NT2/D1 (cell line): ENCODE measurements around the gene TAS2R30.
"Not testable (repeated sequence)": the region's sequence is repeated elsewhere in the genome, so short reads cannot be mapped to it uniquely, and the experiment has no call there.

Experiments used
- DNase-seq: peaks from one replicate; pipeline ENCODE4 v3.0.0-alpha.2; 2011; ENCODE audit warnings: low read depth, low spot score
- H3K27me3 ChIP-seq: 2 replicates; pipeline ENCODE4 v1.6.0; 2011; ENCODE audit warnings: mild to moderate bottlenecking; ENCODE audit not compliant: insufficient read length, insufficient read depth
- H3K36me3 ChIP-seq: 2 replicates; pipeline ENCODE4 v1.6.1; 2011; ENCODE audit warnings: mild to moderate bottlenecking, low read length, mixed read lengths; ENCODE audit not compliant: insufficient read depth, insufficient read length
- H3K4me1 ChIP-seq: 2 replicates; pipeline ENCODE4 v1.5.1; 2011; ENCODE audit not compliant: insufficient read depth, insufficient read length
- H3K4me3 ChIP-seq: 2 replicates; pipeline ENCODE4 v1.5.1; 2011; ENCODE audit warnings: low read depth; ENCODE audit not compliant: insufficient read length
- H3K9ac ChIP-seq: 2 replicates; pipeline ENCODE4 v1.6.0; 2011; ENCODE audit warnings: low read depth; ENCODE audit not compliant: insufficient read length
- H3K9me3 ChIP-seq: 2 replicates; pipeline ENCODE4 v1.5.1; 2011; ENCODE audit warnings: mild to moderate bottlenecking, low read length; ENCODE audit not compliant: insufficient read depth
- SUZ12 ChIP-seq: IDR thresholded peaks from 2 replicates; pipeline ENCODE4 v1.6.1; 2011; ENCODE audit not compliant: insufficient read length, insufficient read depth; ENCODE audit errors: extremely low read depth
- YY1 ChIP-seq: IDR thresholded peaks from 2 replicates; pipeline ENCODE4 v1.6.1; 2011; ENCODE audit not compliant: insufficient read length, insufficient read depth
- ZNF274 ChIP-seq: IDR thresholded peaks from 2 replicates; pipeline ENCODE4 v1.6.1; 2011; ENCODE audit warnings: mild to moderate bottlenecking, low read depth, low read length

Gene TAS2R30

GRCh38 chr12:11108862-11109261 is 25.6 kb downstream of the TAS2R30 start:
- TF ChIP-seq YY1 (no peak), ZNF274 (no peak), SUZ12 (no peak)

GRCh38 chr12:11107719-11108118 is 26.7 kb downstream of the TAS2R30 start:
- no peak overlapping the region for H3K9ac ChIP-seq
- peaks cover 14% of the 10 kb centered on the region; the same call in 1 of the 2 replicates for H3K9me3 ChIP-seq
- TF ChIP-seq SUZ12, result no peak
- TF ChIP-seq YY1, result no peak
- no peak for TF ChIP-seq ZNF274
- no peaks in the 10 kb centered on the region for H3K4me1 ChIP-seq
- DNase-seq, result no peak
- H3K36me3 ChIP-seq, result peaks cover 8% of the 10 kb centered on the region
- no peak overlapping the region for H3K4me3 ChIP-seq
- H3K27me3 ChIP-seq, result no peaks in the 10 kb centered on the region

More at GRCh38 chr12:11108862-11109261, 25.6 kb downstream of the TAS2R30 start:
- Histone ChIP-seq H3K4me1 (no peaks in the 10 kb centered on the region), H3K9ac (no peak overlapping the region), H3K9me3 (peaks cover 10% of the 10 kb centered on the region; the same call in 1 of the 2 replicates), H3K4me3 (no peak overlapping the region), H3K27me3 (no peaks in the 10 kb centered on the region), H3K36me3 (peaks cover 8% of the 10 kb centered on the region)
- no peak for DNase-seq

GRCh38 chr12:11106288-11106687 is 28.2 kb downstream of the TAS2R30 start:
- 0 out of 2 replicates have a peak, but pooled peaks cover 5% of the 10 kb centered on the region for H3K9me3 ChIP-seq
- H3K9ac ChIP-seq, result no peak overlapping the region
- H3K4me3 ChIP-seq, result no peak overlapping the region
- TF ChIP-seq YY1 (no peak), ZNF274 (no peak), SUZ12 (no peak)
- peaks cover 9% of the 10 kb centered on the region for H3K36me3 ChIP-seq
- no peak for DNase-seq
- no peaks in the 10 kb centered on the region for H3K4me1 ChIP-seq
- H3K27me3 ChIP-seq, result no peaks in the 10 kb centered on the region

GRCh38 chr12:11105546-11105945 is 28.9 kb downstream of the TAS2R30 start:
- H3K9ac ChIP-seq, result no peak overlapping the region
- no peak for DNase-seq
- H3K36me3 ChIP-seq, result peaks cover 12% of the 10 kb centered on the region
- H3K4me3 ChIP-seq, result no peak overlapping the region
- H3K9me3 ChIP-seq, result 0 out of 2 replicates have a peak, but pooled peaks cover 4% of the 10 kb centered on the region
- TF ChIP-seq YY1 (no peak), SUZ12 (no peak), ZNF274 (no peak)
- no peaks in the 10 kb centered on the region for H3K4me1 ChIP-seq
- no peaks in the 10 kb centered on the region for H3K27me3 ChIP-seq

- H3K27me3 ChIP-seq, DNase-seq, H3K4me3 ChIP-seq, H3K4me1 ChIP-seq, H3K9ac ChIP-seq, H3K36me3 ChIP-seq: not testable (repeated sequence)
- peaks cover 13% of the 10 kb centered on the region for H3K9me3 ChIP-seq
These were observed 39.5 kb downstream of the TAS2R30 start for GRCh38 chr12:11094910-11095309.

GRCh38 chr12:11092128-11092527 is 42.3 kb downstream of the TAS2R30 start, which contains the start of gene TAS2R43:
Gene TAS2R43, minus strand, starts transcription at chr12:11092313. Its CDS starts 84 bp downstream, at chr12:11092229.
- no peak within 1 kb of the TSS for H3K9ac ChIP-seq
- H3K36me3 ChIP-seq, result no peaks in the 10 kb centered on the region
- H3K9me3 ChIP-seq, result no peaks in the 10 kb centered on the region
- no peak for TF ChIP-seq ZNF274
- no peak for TF ChIP-seq SUZ12
- H3K4me3 ChIP-seq, result no peak within 1 kb of the TSS
- no peaks in the 10 kb centered on the region for H3K4me1 ChIP-seq
- H3K27me3 ChIP-seq, result no peaks in the 10 kb centered on the region
- no peak for DNase-seq

GRCh38 chr12:11089246-11089645 is 45.2 kb downstream of the TAS2R30 start:
- DNase-seq, result no peak
- no peak for TF ChIP-seq YY1
- no peak for TF ChIP-seq SUZ12
- TF ChIP-seq ZNF274, result no peak
- no peak overlapping the region for H3K9ac ChIP-seq
- no peaks in the 10 kb centered on the region for H3K9me3 ChIP-seq
- no peaks in the 10 kb centered on the region for H3K36me3 ChIP-seq
- H3K27me3 ChIP-seq, result no peaks in the 10 kb centered on the region
- no peak overlapping the region for H3K4me3 ChIP-seq
- H3K4me1 ChIP-seq, result no peaks in the 10 kb centered on the region

- no peaks in the 10 kb centered on the region for H3K4me1 ChIP-seq
- H3K27me3 ChIP-seq, result no peaks in the 10 kb centered on the region
- no peak for TF ChIP-seq YY1
- TF ChIP-seq ZNF274, result no peak
- TF ChIP-seq SUZ12, result no peak
- 0 out of 2 replicates have a peak, but pooled peaks cover 3% of the 10 kb centered on the region for H3K9me3 ChIP-seq
- no peak overlapping the region for H3K4me3 ChIP-seq
- DNase-seq, result no peak
- H3K36me3 ChIP-seq, result no peaks in the 10 kb centered on the region
- no peak overlapping the region for H3K9ac ChIP-seq
These were observed 49.0 kb downstream of the TAS2R30 start for GRCh38 chr12:11085419-11085818.
